K562 (cell line): ENCODE data around the gene DHX38.
"Not testable (repeated sequence)": the region's sequence is repeated elsewhere in the genome, so short reads cannot be mapped to it uniquely, and the experiment has no call there.

ENCODE experiments used
- CBFA2T3 ChIP-seq: fragments of 450-650 bp; IDR thresholded peaks from 2 replicates; pipeline ENCODE4 v1.6.1; 2017
- CBX3 ChIP-seq, 2 experiments: IDR thresholded peaks; 1 replicate in 1 of 2; 2 replicates in 1 of 2; pipeline ENCODE4 v1.6.1; 2012; ENCODE audit warnings: inconsistent platforms in 2 of 2, low read length in 2 of 2, borderline replicate concordance in 1 of 2, control low read depth in 1 of 2
- CHD1 ChIP-seq: fragments of 200-600 bp; sonication (generic); IDR thresholded peaks from one replicate; pipeline ENCODE4 v1.6.1; 2012; ENCODE audit warnings: mild to moderate bottlenecking, moderate library complexity, low read length, inconsistent platforms
- CTCF ChIP-seq, 3 experiments: IDR thresholded peaks in 2 of 3; conservative IDR thresholded peaks in 1 of 3; 2 replicates each; pipeline ENCODE4 v1.5.1; 2011 to 2012; ENCODE audit warnings: low read length in 3 of 3, mild to moderate bottlenecking in 3 of 3, control low read depth in 2 of 3, improper control_type of control experiment in 1 of 3, inconsistent platforms in 1 of 3, low read depth in 1 of 3, mixed read lengths in 1 of 3, moderate library complexity in 1 of 3; ENCODE audit not compliant: insufficient read depth in 2 of 3
- EGR1 ChIP-seq: fragments of 450-650 bp; conservative IDR thresholded peaks from 2 replicates; pipeline ENCODE4 v1.6.1; 2017; ENCODE audit warnings: mild to moderate bottlenecking
- EP300 ChIP-seq: IDR thresholded peaks from 2 replicates; pipeline ENCODE4 v1.6.1; 2012; ENCODE audit warnings: low read length, improper control_type of control experiment
- FOXA1 ChIP-seq: fragments of 450-650 bp; IDR thresholded peaks from 2 replicates; pipeline ENCODE4 v1.6.1; 2016; ENCODE audit warnings: mild to moderate bottlenecking, borderline replicate concordance
- HDAC6 ChIP-seq: IDR thresholded peaks from 2 replicates; pipeline ENCODE4 v1.6.1; 2012; ENCODE audit warnings: low read depth, mild to moderate bottlenecking, control low read depth, inconsistent platforms, low read length, moderate library complexity
- HEY1 ChIP-seq: fragments of 250-450 bp; sonication (Bioruptor Pico); IDR thresholded peaks from 2 replicates; pipeline ENCODE4 v1.5.0; 2020; ENCODE audit warnings: mild to moderate bottlenecking, moderate library complexity, borderline replicate concordance
- JUNB ChIP-seq: fragments of 450-650 bp; formaldehyde crosslinking; conservative IDR thresholded peaks from 2 replicates; pipeline ENCODE4 v1.4.0; 2020; ENCODE audit warnings: mild to moderate bottlenecking
- NFE2 ChIP-seq: IDR thresholded peaks from 2 replicates; pipeline ENCODE4 v1.6.1; 2014; ENCODE audit warnings: antibody characterized with exemption, low read depth
- NFIX ChIP-seq: fragments of 250-450 bp; sonication (Bioruptor Pico); IDR thresholded peaks from 2 replicates; pipeline ENCODE4 v1.4.0; 2020; ENCODE audit warnings: low read depth, mild to moderate bottlenecking, moderate library complexity
- TEAD1 ChIP-seq, 2 experiments: fragments of 450-650 bp in 1 of 2; sonication (generic) in 1 of 2; formaldehyde crosslinking; IDR thresholded peaks; 2 replicates each; pipeline versions ENCODE4 v1.4.0 to v1.8.0; 2020 to 2022; ENCODE audit warnings: mild to moderate bottlenecking in 2 of 2, missing genetic modification reagents in 1 of 2

GRCh38 chr16:72059060-72059459, 34.6 kb upstream of the DHX38 start:
- not testable (repeated sequence) for TF ChIP-seq EP300; HEY1 (CRISPR knock-in tag); CHD1; CBFA2T3; NFE2; TEAD1 (CRISPR knock-in tag; IDR thresholded peaks at IDR 0.05); NFIX (CRISPR knock-in tag); CTCF (IDR thresholded peaks at IDR 0.05 in 2 of 3, conservative IDR thresholded peaks at IDR 0.05 in 1 of 3; ENCODE audit: insufficient read depth in 2 of 3, low read depth in 1 of 3, low read length in 3 of 3); HDAC6; JUNB (CRISPR knock-in tag); EGR1; FOXA1; CBX3 (IDR thresholded peaks at IDR 0.05; ENCODE audit: borderline replicate concordance in 1 of 2, low read length in 2 of 2)
